A549 (cell line): ENCODE results near the gene XPR1. TPM values are rescaled to one million over a fixed set of nuclear protein-coding genes. Genes with fewer than 3 reads are reported as not detected.
A peak's percentile ranks its signal among the peaks of the same experiment; 100 is the strongest.

Experiments
- ATAC-seq, 2 experiments: fragments of 200-7000 bp in 1 of 2; fragments of >200 bp in 1 of 2; cut with Nextera tagmentation in 1 of 2; cut with Tn5 transposase in 1 of 2; 3 replicates each; pipeline versions ENCODE4 v1.8.0 to v1.9.1; 2018 to 2020; ENCODE audit warnings: mild to moderate bottlenecking in 1 of 2, moderate library complexity in 1 of 2
- CTCF ChIA-PET: fragments of 300-600 bp; sonication (Branson Sonifier 250); formaldehyde crosslinking; extraction: SDS; loops from one replicate; lab custom pipeline; 2021; ENCODE audit warnings: antibody characterized with exemption, inconsistent platforms; lab: Yijun Ruan, JAX
- POLR2A ChIA-PET: fragments of 350-600 bp; formaldehyde crosslinking; extraction: SDS; loops from one replicate; lab custom pipeline; 2021; ENCODE audit warnings: antibody characterized with exemption, inconsistent platforms; lab: Yijun Ruan, JAX
- DNase-seq, 2 experiments: peaks; one replicate each; pipeline versions ENCODE4 v3.0.0 to v3.0.0-alpha.2; 2011 to 2016; ENCODE audit warnings: low read depth in 1 of 2, low spot score in 1 of 2
- FAIRE-seq: peaks from 2 replicates; lab custom pipeline; 2011; peaks lifted over from hg19 to GRCh38; lab: Jason Lieb, UNC
- H3K27ac ChIP-seq, 2 experiments: fragments of >200 bp; sonication (Bioruptor Twin); formaldehyde crosslinking; 3 replicates each; pipeline ENCODE4 v1.5.1; 2016 to 2017
- H3K4me1 ChIP-seq: fragments of >200 bp; sonication (Bioruptor Twin); formaldehyde crosslinking; 3 replicates; pipeline ENCODE4 v1.6.1; 2016
- H3K4me2 ChIP-seq: fragments of >200 bp; sonication (Bioruptor Twin); formaldehyde crosslinking; 3 replicates; pipeline ENCODE4 v1.6.1; 2016
- H3K4me3 ChIP-seq: fragments of >200 bp; sonication (Bioruptor Twin); formaldehyde crosslinking; 3 replicates; pipeline ENCODE4 v1.5.1; 2016
- H3K9me3 ChIP-seq: fragments of >200 bp; sonication (Bioruptor Twin); formaldehyde crosslinking; 3 replicates; pipeline ENCODE4 v1.6.1; 2016
- CBX8 ChIP-seq: fragments of 200-600 bp; sonication (generic); IDR thresholded peaks from 2 replicates; pipeline ENCODE4 v1.6.1; 2016
- CHD2 ChIP-seq: fragments of 150-350 bp; IDR thresholded peaks from 2 replicates; pipeline ENCODE4 v1.6.1; 2014; ENCODE audit warnings: low read length; ENCODE audit not compliant: partially characterized antibody
- EHF ChIP-seq: fragments of 250-450 bp; sonication (Bioruptor Pico); IDR thresholded peaks from 2 replicates; pipeline ENCODE4 v1.5.0; 2020; ENCODE audit warnings: mild to moderate bottlenecking
- EP300 ChIP-seq, 2 experiments: fragments of >200 bp; sonication (Bioruptor Twin); formaldehyde crosslinking; IDR thresholded peaks; 2 replicates in 1 of 2; 3 replicates in 1 of 2; pipeline ENCODE4 v1.6.1; 2016 to 2017
- FOSB ChIP-seq: fragments of 250-450 bp; sonication (Bioruptor Pico); IDR thresholded peaks from 2 replicates; pipeline ENCODE4 v1.5.0; 2020; ENCODE audit warnings: mild to moderate bottlenecking, moderate library complexity
- GATA3 ChIP-seq: IDR thresholded peaks from 2 replicates; pipeline ENCODE4 v1.6.1; 2012; ENCODE audit warnings: borderline replicate concordance
- HES2 ChIP-seq: fragments of >200 bp; sonication (Bioruptor Twin); formaldehyde crosslinking; IDR thresholded peaks from 2 replicates; pipeline ENCODE4 v1.6.1; 2016
- HOXB13 ChIP-seq: fragments of 250-450 bp; sonication (Bioruptor Pico); IDR thresholded peaks from 2 replicates; pipeline ENCODE4 v1.5.0; 2020; ENCODE audit warnings: low read depth, mild to moderate bottlenecking, moderate library complexity
- KDM1A ChIP-seq: fragments of 200-600 bp; sonication (generic); IDR thresholded peaks from 2 replicates; pipeline ENCODE4 v1.6.1; 2016; ENCODE audit warnings: low read depth, mild to moderate bottlenecking
- MAFK ChIP-seq: fragments of 450-650 bp; IDR thresholded peaks from 2 replicates; pipeline ENCODE4 v1.6.1; 2014; ENCODE audit not compliant: partially characterized antibody
- MAX ChIP-seq: IDR thresholded peaks from 2 replicates; pipeline ENCODE4 v1.6.1; 2012
- MAZ ChIP-seq: fragments of 150-350 bp; IDR thresholded peaks from 2 replicates; pipeline ENCODE4 v1.6.1; 2014; ENCODE audit warnings: antibody characterized with exemption, low read depth, low read length, borderline replicate concordance
- MYC ChIP-seq: IDR thresholded peaks from 2 replicates; pipeline ENCODE4 v1.6.1; 2012; ENCODE audit warnings: mild to moderate bottlenecking, inconsistent platforms, low read length, improper control_type of control experiment, borderline replicate concordance
- PHF8 ChIP-seq: fragments of 200-600 bp; sonication (generic); IDR thresholded peaks from 2 replicates; pipeline ENCODE4 v1.6.1; 2016; ENCODE audit warnings: low read depth, mild to moderate bottlenecking, antibody characterized with exemption, moderate library complexity, borderline replicate concordance
- POLR2A ChIP-seq: IDR thresholded peaks from 2 replicates; pipeline ENCODE4 v1.6.1; 2012; ENCODE audit warnings: mild to moderate bottlenecking, low read length
- RAD21 ChIP-seq, 2 experiments: fragments of >200 bp in 1 of 2; sonication (Bioruptor Twin) in 1 of 2; formaldehyde crosslinking in 1 of 2; IDR thresholded peaks in 1 of 2; conservative IDR thresholded peaks in 1 of 2; 2 replicates in 1 of 2; 3 replicates in 1 of 2; pipeline ENCODE4 v1.6.1; 2012 to 2018; ENCODE audit warnings: inconsistent platforms in 1 of 2
- RCOR1 ChIP-seq: fragments of 150-350 bp; IDR thresholded peaks from 2 replicates; pipeline ENCODE4 v1.6.1; 2014; ENCODE audit warnings: antibody characterized with exemption, low read length, low read depth
- RFX5 ChIP-seq: fragments of 450-650 bp; IDR thresholded peaks from 2 replicates; pipeline ENCODE4 v1.7.1; 2014; ENCODE audit warnings: antibody characterized with exemption, mild to moderate bottlenecking, moderate library complexity
- SREBF2 ChIP-seq: fragments of 450-650 bp; IDR thresholded peaks from 2 replicates; pipeline ENCODE4 v1.6.1; 2014; ENCODE audit warnings: mild to moderate bottlenecking, moderate library complexity
- TFCP2L1 ChIP-seq: fragments of 250-450 bp; sonication (Bioruptor Pico); IDR thresholded peaks from 2 replicates; pipeline ENCODE4 v1.5.0; 2021; ENCODE audit warnings: mild to moderate bottlenecking
- ZC3H11A ChIP-seq: fragments of 450-650 bp; IDR thresholded peaks from 2 replicates; pipeline ENCODE4 v1.6.1; 2014; ENCODE audit warnings: antibody characterized with exemption, mild to moderate bottlenecking
- ZFP36 ChIP-seq: fragments of 450-650 bp; IDR thresholded peaks from 2 replicates; pipeline ENCODE4 v1.6.1; 2014; ENCODE audit warnings: borderline replicate concordance; ENCODE audit not compliant: partially characterized antibody
- ZNF302 ChIP-seq: fragments of 250-450 bp; sonication (Bioruptor Pico); IDR thresholded peaks from 2 replicates; pipeline ENCODE4 v1.9.0; 2021; ENCODE audit warnings: inconsistent platforms, mild to moderate bottlenecking, moderate library complexity
- ZSCAN20 ChIP-seq: fragments of 250-450 bp; sonication (Bioruptor Pico); IDR thresholded peaks from 2 replicates; pipeline ENCODE4 v1.8.0; 2022; ENCODE audit warnings: mild to moderate bottlenecking, moderate library complexity
- WGBS: methylation state at CpG from one replicate; pipeline ENCODE4 v1.1.6; 2017; ENCODE audit errors: missing lambda C conversion rate; 5-methylcytosine and 5-hydroxymethylcytosine counted together
- polyA plus RNA-seq, 4 experiments: library from polyadenylated mRNA; depleted of rRNA in 3 of 4; stranded (reverse); fragments of >200 nt; fragmentation: RNase III in 1 of 4; extraction: RNeasy Plus Mini Kit Qiagen cat#74134 plus additional on column Dnase treatment in 1 of 4; gene quantifications; 2 replicates in 3 of 4; 3 replicates in 1 of 4; pipeline ENCODE4 v1.2.3, GENCODE V29; 2011 to 2017
- TF ChIP-seq, protein P1 (sequence below): fragments of >200 bp; sonication (Bioruptor Twin); formaldehyde crosslinking; IDR thresholded peaks from 3 replicates; pipeline ENCODE4 v1.6.1; 2016
- TF ChIP-seq, protein P2 (sequence below): fragments of 150-350 bp; IDR thresholded peaks from 2 replicates; pipeline ENCODE4 v1.6.1; 2014; ENCODE audit warnings: low read depth, mild to moderate bottlenecking, low read length
- TF ChIP-seq, protein P3 (sequence below): fragments of 450-650 bp; IDR thresholded peaks from 2 replicates; pipeline ENCODE4 v1.6.1; 2014; ENCODE audit warnings: antibody characterized with exemption
- TF ChIP-seq, protein P4 (sequence below): IDR thresholded peaks from 2 replicates; pipeline ENCODE4 v1.6.1; 2012
- TF ChIP-seq, protein P5 (sequence below): fragments of >200 bp; sonication (Bioruptor Twin); formaldehyde crosslinking; IDR thresholded peaks from 3 replicates; pipeline ENCODE4 v1.5.1; 2016

The XPR1 gene
- polyA plus RNA-seq, 2 of the 4 experiments (the other 2 are of a cell fraction) = 37.5 to 86.1 TPM

GRCh38 chr1:180585994-180586359 lies 45.8 kb upstream of the XPR1 start:
- Histone ChIP-seq H3K27ac (peak overlapping the region; percentile 83 to 84), H3K4me1 (peaks cover 30% of the 10 kb centered on the region), H3K4me3 (no peak overlapping the region), H3K9me3 (peaks cover 9% of the 10 kb centered on the region; the same call in 2 of the 3 replicates), H3K4me2 (peak overlapping the region; percentile 57)
- whole genome bisulfite sequencing = 91% methylated on average over 4 of the region's 4 CpGs
- CTCF ChIA-PET = interaction anchor here (1.1 to 2.5 kb wide), 6 partner anchors 9 to 277 kb away, joined by 3 to 6 read pairs (median 4); no protein-coding TSS in a partner anchor
- ATAC-seq (peak in 1 of 2 experiments; percentile 18; a peak in 2 of 6 replicates), FAIRE-seq (no peak), DNase-seq (no peak)
- TF ChIP-seq PHF8 = no peak
- TF ChIP-seq, protein P1, sequence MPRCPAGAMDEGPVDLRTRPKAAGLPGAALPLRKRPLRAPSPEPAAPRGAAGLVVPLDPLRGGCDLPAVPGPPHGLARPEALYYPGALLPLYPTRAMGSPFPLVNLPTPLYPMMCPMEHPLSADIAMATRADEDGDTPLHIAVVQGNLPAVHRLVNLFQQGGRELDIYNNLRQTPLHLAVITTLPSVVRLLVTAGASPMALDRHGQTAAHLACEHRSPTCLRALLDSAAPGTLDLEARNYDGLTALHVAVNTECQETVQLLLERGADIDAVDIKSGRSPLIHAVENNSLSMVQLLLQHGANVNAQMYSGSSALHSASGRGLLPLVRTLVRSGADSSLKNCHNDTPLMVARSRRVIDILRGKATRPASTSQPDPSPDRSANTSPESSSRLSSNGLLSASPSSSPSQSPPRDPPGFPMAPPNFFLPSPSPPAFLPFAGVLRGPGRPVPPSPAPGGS = no peak
- TF ChIP-seq ZFP36 = no peak
- no peak for TF ChIP-seq EHF (CRISPR knock-in tag)
- TF ChIP-seq, protein P2, sequence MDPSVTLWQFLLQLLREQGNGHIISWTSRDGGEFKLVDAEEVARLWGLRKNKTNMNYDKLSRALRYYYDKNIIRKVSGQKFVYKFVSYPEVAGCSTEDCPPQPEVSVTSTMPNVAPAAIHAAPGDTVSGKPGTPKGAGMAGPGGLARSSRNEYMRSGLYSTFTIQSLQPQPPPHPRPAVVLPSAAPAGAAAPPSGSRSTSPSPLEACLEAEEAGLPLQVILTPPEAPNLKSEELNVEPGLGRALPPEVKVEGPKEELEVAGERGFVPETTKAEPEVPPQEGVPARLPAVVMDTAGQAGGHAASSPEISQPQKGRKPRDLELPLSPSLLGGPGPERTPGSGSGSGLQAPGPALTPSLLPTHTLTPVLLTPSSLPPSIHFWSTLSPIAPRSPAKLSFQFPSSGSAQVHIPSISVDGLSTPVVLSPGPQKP = no peak
- TF ChIP-seq RAD21 (conservative IDR thresholded peaks at IDR 0.05 in 1 of 2, IDR thresholded peaks at IDR 0.05 in 1 of 2) = no peak
- no peak for TF ChIP-seq CHD2
- no peak for TF ChIP-seq EP300 (IDR thresholded peaks at IDR 0.05)
- no peak for TF ChIP-seq KDM1A
- TF ChIP-seq HES2 = no peak
- no peak for TF ChIP-seq CBX8
- no peak for TF ChIP-seq HOXB13 (CRISPR knock-in tag)
- no peak for TF ChIP-seq TFCP2L1
- TF ChIP-seq FOSB (CRISPR knock-in tag) = no peak
- TF ChIP-seq, protein P3, sequence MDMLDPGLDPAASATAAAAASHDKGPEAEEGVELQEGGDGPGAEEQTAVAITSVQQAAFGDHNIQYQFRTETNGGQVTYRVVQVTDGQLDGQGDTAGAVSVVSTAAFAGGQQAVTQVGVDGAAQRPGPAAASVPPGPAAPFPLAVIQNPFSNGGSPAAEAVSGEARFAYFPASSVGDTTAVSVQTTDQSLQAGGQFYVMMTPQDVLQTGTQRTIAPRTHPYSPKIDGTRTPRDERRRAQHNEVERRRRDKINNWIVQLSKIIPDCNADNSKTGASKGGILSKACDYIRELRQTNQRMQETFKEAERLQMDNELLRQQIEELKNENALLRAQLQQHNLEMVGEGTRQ = no peak
- no peak for TF ChIP-seq MAX
- TF ChIP-seq POLR2A = no peak
- POLR2A ChIA-PET = interaction anchor here (1.0 kb wide), 1 partner anchor 46 kb away, joined by 4 read pairs; the partner anchor contains the start of gene XPR1

DNA sequence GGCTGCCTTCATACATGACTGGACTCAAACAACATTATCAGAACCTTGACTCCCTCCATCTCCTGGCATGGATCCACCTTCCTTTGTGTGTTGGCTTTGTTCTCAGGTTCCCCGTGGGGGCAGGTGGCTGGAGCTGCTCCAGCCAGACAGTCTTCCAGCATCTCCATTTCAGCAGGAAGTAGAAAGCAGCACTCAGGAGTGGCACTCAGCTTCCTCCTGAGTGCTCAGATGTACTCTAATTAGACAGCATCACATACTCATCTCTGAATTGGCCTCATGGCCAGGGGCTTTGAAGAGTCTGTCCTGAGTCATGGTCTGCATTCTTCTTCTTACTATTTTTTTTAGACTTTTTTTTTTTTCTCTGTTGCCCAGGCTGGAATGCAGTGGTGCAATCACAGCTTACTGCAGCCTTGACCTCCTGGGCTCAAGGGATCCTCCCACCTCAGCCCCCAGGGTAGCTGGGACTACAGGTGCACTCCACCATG lies 45.1 kb upstream of the XPR1 start:
- CTCF ChIA-PET = interaction anchor here (1.7 to 2.5 kb wide), 3 partner anchors 22 to 277 kb away, joined by 5 to 6 read pairs (median 5); no protein-coding TSS in a partner anchor
- Histone ChIP-seq H3K9me3 (peaks cover 9% of the 10 kb centered on the region; the same call in 2 of the 3 replicates), H3K4me3 (no peak overlapping the region), H3K4me1 (peaks cover 30% of the 10 kb centered on the region), H3K4me2 (peak overlapping the region; percentile 57), H3K27ac (peak overlapping the region; percentile 83 to 84)
- POLR2A ChIA-PET = interaction anchor here (0.5 to 0.9 kb wide), 2 partner anchors 45 to 489 kb away, joined by 4 to 9 read pairs; partner anchors contain the start of gene XPR1
- FAIRE-seq = no peak
- peak; percentile 52 to 82 for DNase-seq
- 0% methylated on average over 1 of the region's 1 CpG for WGBS
- ATAC-seq = peak; percentile 91 to 96
- no peak for TF ChIP-seq RFX5
- TF ChIP-seq ZC3H11A = no peak
- TF ChIP-seq, protein P4, sequence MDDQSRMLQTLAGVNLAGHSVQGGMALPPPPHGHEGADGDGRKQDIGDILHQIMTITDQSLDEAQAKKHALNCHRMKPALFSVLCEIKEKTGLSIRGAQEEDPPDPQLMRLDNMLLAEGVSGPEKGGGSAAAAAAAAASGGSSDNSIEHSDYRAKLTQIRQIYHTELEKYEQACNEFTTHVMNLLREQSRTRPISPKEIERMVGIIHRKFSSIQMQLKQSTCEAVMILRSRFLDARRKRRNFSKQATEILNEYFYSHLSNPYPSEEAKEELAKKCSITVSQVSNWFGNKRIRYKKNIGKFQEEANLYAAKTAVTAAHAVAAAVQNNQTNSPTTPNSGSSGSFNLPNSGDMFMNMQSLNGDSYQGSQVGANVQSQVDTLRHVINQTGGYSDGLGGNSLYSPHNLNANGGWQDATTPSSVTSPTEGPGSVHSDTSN = no peak
- TF ChIP-seq TFCP2L1 = no peak
- no peak for TF ChIP-seq ZNF302 (CRISPR knock-in tag)
- TF ChIP-seq MYC = no peak
- no peak for TF ChIP-seq GATA3
- no peak for TF ChIP-seq SREBF2
- TF ChIP-seq ZSCAN20 (CRISPR knock-in tag) = no peak
- TF ChIP-seq RAD21 (conservative IDR thresholded peaks at IDR 0.05 in 1 of 2, IDR thresholded peaks at IDR 0.05 in 1 of 2) = peak; percentile 4 to 52; a peak in 3 of 5 replicates
- TF ChIP-seq MAFK = no peak
- no peak for TF ChIP-seq MAZ
- TF ChIP-seq RCOR1 = no peak
- TF ChIP-seq, protein P5, sequence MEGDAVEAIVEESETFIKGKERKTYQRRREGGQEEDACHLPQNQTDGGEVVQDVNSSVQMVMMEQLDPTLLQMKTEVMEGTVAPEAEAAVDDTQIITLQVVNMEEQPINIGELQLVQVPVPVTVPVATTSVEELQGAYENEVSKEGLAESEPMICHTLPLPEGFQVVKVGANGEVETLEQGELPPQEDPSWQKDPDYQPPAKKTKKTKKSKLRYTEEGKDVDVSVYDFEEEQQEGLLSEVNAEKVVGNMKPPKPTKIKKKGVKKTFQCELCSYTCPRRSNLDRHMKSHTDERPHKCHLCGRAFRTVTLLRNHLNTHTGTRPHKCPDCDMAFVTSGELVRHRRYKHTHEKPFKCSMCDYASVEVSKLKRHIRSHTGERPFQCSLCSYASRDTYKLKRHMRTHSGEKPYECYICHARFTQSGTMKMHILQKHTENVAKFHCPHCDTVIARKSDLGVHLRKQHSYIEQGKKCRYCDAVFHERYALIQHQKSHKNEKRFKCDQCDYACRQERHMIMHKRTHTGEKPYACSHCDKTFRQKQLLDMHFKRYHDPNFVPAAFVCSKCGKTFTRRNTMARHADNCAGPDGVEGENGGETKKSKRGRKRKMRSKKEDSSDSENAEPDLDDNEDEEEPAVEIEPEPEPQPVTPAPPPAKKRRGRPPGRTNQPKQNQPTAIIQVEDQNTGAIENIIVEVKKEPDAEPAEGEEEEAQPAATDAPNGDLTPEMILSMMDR = no peak
